IPS-11a (cell line): ENCODE measurements around the gene NXN.
A peak's percentile ranks its signal among the peaks of the same experiment; 100 is the strongest.
"Not testable (repeated sequence)": the region's sequence is repeated elsewhere in the genome, so short reads cannot be mapped to it uniquely, and the experiment has no call there.

Experiments used
- H3K4me3 ChIP-seq: one replicate; pipeline ENCODE4 v1.5.1; 2013; ENCODE audit warnings: low read depth, low read length, control low read depth

The NXN gene

DNA sequence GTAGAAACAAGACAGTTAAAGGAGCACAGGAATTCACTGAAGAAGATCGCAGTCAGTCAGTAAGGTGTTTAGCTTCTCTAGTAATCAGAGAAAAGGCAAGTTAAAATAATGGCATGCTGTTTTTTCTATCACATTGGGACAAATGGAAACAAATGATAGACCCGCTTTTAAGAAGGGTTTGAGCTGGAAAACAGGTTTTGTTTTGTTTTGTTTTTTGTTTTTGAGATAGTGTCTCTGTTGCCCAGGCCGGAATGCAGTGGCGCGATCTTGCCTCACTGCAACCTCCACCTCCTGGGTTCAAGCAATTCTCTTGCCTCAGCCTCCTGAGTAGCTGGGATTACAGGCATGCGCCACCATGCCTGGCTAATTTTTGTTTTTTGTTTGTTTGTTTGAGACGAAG is 193.7 kb downstream of the NXN start:
- not testable (repeated sequence) for H3K4me3 ChIP-seq

- no peak overlapping the region for H3K4me3 ChIP-seq
Observed at GRCh38 chr17:784143-784542, 195.4 kb downstream of the NXN start.

GRCh38 chr17:781805-782731 is 197.5 kb downstream of the NXN start, which contains the start of the genes GLOD4 and MRM3:
Gene GLOD4, minus strand, starts transcription at chr17:782280. Its CDS starts 25 bp downstream, at chr17:782255.
Gene MRM3, plus strand, starts transcription at chr17:782353. Its CDS starts 26 bp downstream, at chr17:782379.
- peak within 1 kb of the TSS; percentile 77 for H3K4me3 ChIP-seq

- no peak overlapping the region for H3K4me3 ChIP-seq
Observed at GRCh38 chr17:778096-778495, 201.5 kb downstream of the NXN start.

DNA sequence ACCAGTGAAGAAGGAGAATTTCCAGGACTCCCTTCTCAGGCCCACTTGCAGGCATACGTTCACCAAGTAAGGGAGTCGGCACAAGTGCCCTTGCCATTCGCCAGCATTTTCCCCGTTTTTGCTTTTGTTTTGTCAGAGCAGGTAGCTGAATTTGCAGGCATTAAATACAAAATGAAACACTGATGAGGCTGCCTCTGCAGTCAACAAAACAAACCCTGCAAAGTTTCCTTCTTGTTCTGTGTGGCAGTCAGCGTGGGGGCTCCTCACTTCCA is 205.3 kb downstream of the NXN start:
- H3K4me3 ChIP-seq, result no peak overlapping the region

- H3K4me3 ChIP-seq, result no peak overlapping the region
Observed at GRCh38 chr17:773467-774312, 205.9 kb downstream of the NXN start.

DNA sequence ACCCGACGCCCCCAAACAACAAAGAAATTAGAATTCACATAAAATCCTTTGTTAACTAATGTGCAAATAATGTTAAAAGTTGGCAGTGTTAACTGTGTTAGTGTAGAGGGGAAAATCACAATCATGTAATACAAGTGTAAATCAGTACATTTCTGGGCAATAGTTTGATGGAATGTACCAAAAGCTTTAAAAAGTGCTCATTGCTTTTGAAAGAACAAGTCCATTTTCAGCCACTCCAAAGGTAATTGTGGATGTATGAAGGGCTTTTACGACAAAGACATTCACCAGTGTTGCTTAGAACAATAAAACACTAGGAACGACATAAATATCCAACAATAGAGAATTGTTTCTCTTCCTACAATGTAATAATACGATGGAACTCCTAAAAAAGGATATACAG is 206.6 kb downstream of the NXN start:
- no peak overlapping the region for H3K4me3 ChIP-seq

- no peak overlapping the region for H3K4me3 ChIP-seq
Observed at GRCh38 chr17:767076-767475, 212.5 kb downstream of the NXN start.

- H3K4me3 ChIP-seq, result no peak overlapping the region
Observed at GRCh38 chr17:760371-760770, 219.2 kb downstream of the NXN start.

DNA sequence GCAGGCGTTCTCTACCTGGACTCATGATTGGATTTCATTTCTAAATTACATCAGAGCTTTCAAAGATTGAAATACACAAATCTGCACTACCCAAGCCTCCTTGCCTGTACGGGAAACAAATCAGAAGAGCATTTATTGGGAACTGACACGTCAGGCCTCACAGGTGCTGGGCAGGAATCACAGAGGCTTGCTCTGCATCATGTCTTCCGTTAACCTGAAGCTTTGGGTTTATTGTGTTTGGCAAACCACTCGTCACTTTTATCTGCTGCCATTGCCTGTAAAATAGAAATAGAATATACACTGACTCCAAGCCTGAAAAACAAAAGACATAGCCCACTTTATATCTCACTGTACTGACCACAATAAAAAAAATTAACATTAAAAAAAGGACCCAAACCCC is 219.6 kb downstream of the NXN start:
- H3K4me3 ChIP-seq, result no peak overlapping the region

DNA sequence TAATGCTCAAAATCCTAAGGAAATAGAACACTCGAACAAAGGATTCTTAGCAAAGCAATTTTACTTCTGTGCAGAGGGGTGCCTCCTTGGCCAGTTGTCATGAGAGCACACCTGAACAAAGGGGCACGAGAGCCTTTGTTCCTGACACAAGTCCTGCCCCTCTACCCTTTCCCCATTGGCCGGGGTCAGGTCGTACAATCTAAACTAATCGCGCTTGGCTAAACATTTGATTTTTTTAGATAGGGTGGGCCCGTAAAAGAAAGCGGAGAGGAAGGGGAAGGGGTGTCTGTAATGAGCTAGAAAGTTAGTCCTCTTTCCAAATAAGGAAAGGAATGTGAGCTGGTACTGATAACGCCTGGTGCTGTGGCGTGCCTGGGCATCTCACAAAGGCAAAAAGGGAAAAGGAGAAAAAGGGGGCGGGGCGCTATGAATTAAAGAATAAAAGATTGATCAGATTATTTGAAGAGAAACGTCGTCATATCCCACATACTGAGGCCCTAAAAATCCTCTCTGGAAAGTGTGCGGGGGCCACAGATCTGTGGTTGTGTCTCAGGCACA is 223.5 kb downstream of the NXN start:
- H3K4me3 ChIP-seq, result not testable (repeated sequence)

- H3K4me3 ChIP-seq, result not testable (repeated sequence)
Observed at GRCh38 chr17:755319-755961, 224.1 kb downstream of the NXN start.

GRCh38 chr17:753418-753817 is 226.2 kb downstream of the NXN start:
- H3K4me3 ChIP-seq, result no peak overlapping the region

- H3K4me3 ChIP-seq, result peak overlapping the region; percentile 91
Observed at GRCh38 chr17:752620-753219, 226.9 kb downstream of the NXN start.

- peak within 1 kb of the TSS; percentile 91 for H3K4me3 ChIP-seq
Observed at GRCh38 chr17:752002-752619, 227.5 kb downstream of the NXN start, which contains the start of gene GEMIN4. Gene GEMIN4, minus strand, starts transcription at chr17:752264. Its CDS starts 122 bp downstream, at chr17:752142.

DNA sequence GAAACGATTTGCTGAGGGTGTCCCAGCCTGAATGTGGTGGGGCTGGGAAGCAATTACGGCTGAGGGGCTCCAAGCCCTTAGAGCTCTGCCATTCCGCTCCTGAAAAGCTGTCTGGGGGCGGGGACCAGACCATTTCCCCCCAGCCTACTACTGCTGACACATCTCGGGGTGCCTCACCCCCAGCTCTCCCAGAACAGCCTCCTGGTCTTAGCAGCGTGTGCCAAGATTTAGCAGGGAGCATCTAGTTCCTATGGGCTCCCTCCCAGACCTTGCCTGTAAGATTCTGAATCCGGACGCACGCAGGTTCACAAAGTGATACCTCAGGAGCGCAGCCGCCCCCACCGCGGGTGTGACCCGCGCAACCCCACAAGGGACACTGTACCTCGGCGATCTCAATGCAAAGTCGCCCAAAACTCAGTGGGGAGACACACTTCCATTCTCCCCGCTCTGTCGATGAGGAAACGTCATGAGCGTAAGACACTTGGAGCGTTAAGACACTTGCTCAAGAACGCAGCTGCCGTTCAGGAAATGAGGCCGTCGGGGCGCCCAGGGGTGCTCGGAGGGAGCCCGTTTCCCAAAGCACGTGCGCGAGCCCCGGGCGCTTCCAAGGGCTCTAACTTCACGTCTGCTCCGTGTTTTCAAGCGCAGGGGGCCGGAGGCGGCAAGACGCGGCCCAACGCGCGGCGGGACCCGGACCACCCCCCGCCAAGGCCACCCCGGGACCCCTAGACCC is 228.1 kb downstream of the NXN start:
- peak overlapping the region; percentile 91 for H3K4me3 ChIP-seq

DNA sequence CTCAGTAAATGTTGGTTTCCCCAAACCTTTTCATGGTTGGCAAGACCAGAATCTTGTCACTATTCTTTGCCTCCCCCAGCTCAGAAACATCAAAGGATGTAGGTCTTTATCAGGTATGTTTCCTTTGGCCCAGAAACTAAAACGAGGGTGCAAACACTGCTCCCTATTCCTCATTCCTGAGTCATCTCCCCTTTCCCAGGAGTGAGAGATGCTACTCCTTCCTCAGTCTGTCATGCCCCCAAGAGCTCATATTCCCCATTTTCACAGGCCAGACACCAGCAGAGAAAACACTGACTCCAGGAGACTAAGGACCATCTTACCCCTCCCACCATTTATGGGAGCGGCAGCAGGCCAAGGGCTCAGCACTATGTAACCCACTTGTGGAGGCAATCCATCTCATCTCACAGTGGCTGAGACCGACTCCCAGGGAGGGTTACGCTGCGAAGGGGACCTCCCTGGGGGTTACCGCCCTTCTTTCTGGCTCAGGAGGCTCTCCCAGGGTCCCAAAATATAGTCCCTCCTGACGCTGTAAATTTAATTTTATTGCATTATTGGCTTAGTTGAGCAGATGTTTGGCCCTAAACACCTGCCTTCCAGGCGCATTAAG is 229.0 kb downstream of the NXN start:
- peak overlapping the region; percentile 91 for H3K4me3 ChIP-seq

GRCh38 chr17:749359-749758 is 230.2 kb downstream of the NXN start:
- not testable (repeated sequence) for H3K4me3 ChIP-seq
